SK-N-SH (cell line): ENCODE data around the gene TRPT1. TPM values are rescaled to one million over a fixed set of nuclear protein-coding genes. Genes with fewer than 3 reads are reported as not detected.

Experiments
- CTCF ChIA-PET: fragments of 300-600, 350-600 bp; formaldehyde crosslinking; extraction: SDS; loops from one replicate; lab custom pipeline; 2021; lab: Yijun Ruan, JAX
- POLR2A ChIA-PET: fragments of 350-600 bp; sonication (Branson Sonifier 250); formaldehyde crosslinking; extraction: SDS; loops from one replicate; lab custom pipeline; 2020; ENCODE audit warnings: antibody characterized with exemption, inconsistent platforms; lab: Yijun Ruan, JAX
- DNase-seq: peaks from one replicate; pipeline ENCODE4 v3.0.0; 2012
- H2AFZ ChIP-seq: fragments of 200-600 bp; sonication (generic); 2 replicates; pipeline ENCODE4 v1.8.1; 2016; ENCODE audit warnings: antibody characterized with exemption, mild to moderate bottlenecking, low read depth
- H3F3A ChIP-seq: fragments of 200-600 bp; sonication (generic); replicated peaks from 2 replicates; pipeline ENCODE3; 2016; ENCODE audit warnings: antibody characterized with exemption, mild to moderate bottlenecking; ENCODE audit not compliant: insufficient read depth
- H3K27ac ChIP-seq, 2 experiments: fragments of 200-500 bp in 1 of 2; fragments of 200-600 bp in 1 of 2; sonication (Bioruptor generic) in 1 of 2; sonication (generic), shearing (Covaris generic) in 1 of 2; 2 replicates each; pipeline versions ENCODE4 v1.5.1 to v1.6.1; 2014 to 2016; ENCODE audit warnings: low read depth in 2 of 2, inconsistent platforms in 1 of 2, low read length in 1 of 2, mild to moderate bottlenecking in 1 of 2, mixed read lengths in 1 of 2
- H3K27me3 ChIP-seq: fragments of 200-600 bp; sonication (generic), shearing (Covaris generic); 2 replicates; pipeline ENCODE4 v1.6.1; 2016; ENCODE audit warnings: mixed run types; ENCODE audit not compliant: insufficient read depth
- H3K36me3 ChIP-seq, 2 experiments: fragments of 200-500 bp in 1 of 2; fragments of 200-600 bp in 1 of 2; sonication (Bioruptor generic) in 1 of 2; sonication (generic) in 1 of 2; replicated peaks in 1 of 2; 2 replicates each; pipeline versions ENCODE3 to v1.5.1; 2014 to 2016; ENCODE audit warnings: low read length in 1 of 2, mild to moderate bottlenecking in 1 of 2; ENCODE audit not compliant: insufficient read depth in 2 of 2, control insufficient read depth in 1 of 2
- H3K4me1 ChIP-seq, 2 experiments: fragments of 200-500 bp in 1 of 2; fragments of 200-600 bp in 1 of 2; sonication (Bioruptor generic) in 1 of 2; sonication (generic), shearing (Covaris generic) in 1 of 2; 2 replicates each; pipeline versions ENCODE4 v1.5.1 to v1.6.1; 2014 to 2016; ENCODE audit warnings: low read depth in 1 of 2, low read length in 1 of 2, mixed run types in 1 of 2; ENCODE audit not compliant: insufficient read depth in 2 of 2, control insufficient read depth in 1 of 2
- H3K4me2 ChIP-seq: fragments of 200-600 bp; sonication (generic), shearing (Covaris generic); 2 replicates; pipeline ENCODE4 v1.6.1; 2017; ENCODE audit warnings: mixed run types
- H3K4me3 ChIP-seq, 2 experiments: fragments of 200-500 bp in 1 of 2; fragments of 200-600 bp in 1 of 2; sonication (Bioruptor generic) in 1 of 2; sonication (generic), shearing (Covaris generic) in 1 of 2; 2 replicates each; pipeline versions ENCODE4 v1.5.1 to v1.8.1; 2014 to 2016; ENCODE audit warnings: low read depth in 2 of 2, inconsistent platforms in 1 of 2, low read length in 1 of 2, mild to moderate bottlenecking in 1 of 2, mixed read lengths in 1 of 2, moderate library complexity in 1 of 2
- H3K79me2 ChIP-seq: fragments of 200-600 bp; sonication (generic); 2 replicates; pipeline ENCODE4 v1.8.1; 2017; ENCODE audit warnings: mild to moderate bottlenecking; ENCODE audit not compliant: insufficient read depth
- H3K9ac ChIP-seq: fragments of 200-600 bp; sonication (generic); 2 replicates; pipeline ENCODE4 v1.6.1; 2017; ENCODE audit warnings: mixed run types
- H3K9me2 ChIP-seq: fragments of 200-600 bp; sonication (generic); 2 replicates; pipeline ENCODE4 v1.6.1; 2017; ENCODE audit warnings: mixed run types
- H3K9me3 ChIP-seq: fragments of 200-600 bp; sonication (generic); 2 replicates; pipeline ENCODE4 v1.6.1; 2017; ENCODE audit warnings: mixed run types, mild to moderate bottlenecking, moderate library complexity
- H4K20me1 ChIP-seq: fragments of 200-600 bp; sonication (generic); 2 replicates; pipeline ENCODE4 v1.6.1; 2017; ENCODE audit warnings: mild to moderate bottlenecking, mixed run types; ENCODE audit not compliant: insufficient read depth
- CHD2 ChIP-seq: fragments of 150-350 bp; IDR thresholded peaks from 2 replicates; pipeline ENCODE4 v1.6.1; 2018; ENCODE audit warnings: low read length; ENCODE audit not compliant: partially characterized antibody
- ELF1 ChIP-seq: IDR thresholded peaks from 2 replicates; pipeline ENCODE4 v1.4.0; 2012
- FOSL2 ChIP-seq: IDR thresholded peaks from 2 replicates; pipeline ENCODE4 v1.4.0; 2012; ENCODE audit warnings: low read depth, mild to moderate bottlenecking, moderate library complexity, borderline replicate concordance
- GATA2 ChIP-seq: sonication (generic); formaldehyde crosslinking; IDR thresholded peaks from 2 replicates; pipeline ENCODE4 v1.5.0; 2020; ENCODE audit warnings: mild to moderate bottlenecking, missing genetic modification reagents
- MXI1 ChIP-seq: IDR thresholded peaks from 2 replicates; pipeline ENCODE4 v1.6.1; 2012; ENCODE audit warnings: mild to moderate bottlenecking, low read depth, low read length, improper control_type of control experiment
- NFIC ChIP-seq: IDR thresholded peaks from 2 replicates; pipeline ENCODE4 v1.4.0; 2012; ENCODE audit warnings: borderline replicate concordance
- RAD21 ChIP-seq: IDR thresholded peaks from 2 replicates; pipeline ENCODE4 v1.6.1; 2012; ENCODE audit warnings: mild to moderate bottlenecking, low read length
- RFX5 ChIP-seq: IDR thresholded peaks from 2 replicates; pipeline ENCODE4 v1.6.1; 2012; ENCODE audit warnings: mild to moderate bottlenecking, improper control_type of control experiment, low read length
- SIN3A ChIP-seq: IDR thresholded peaks from 2 replicates; pipeline ENCODE4 v1.6.1; 2012; ENCODE audit warnings: low read depth, mild to moderate bottlenecking, low read length, moderate library complexity, borderline replicate concordance
- TCF12 ChIP-seq: IDR thresholded peaks from 2 replicates; pipeline ENCODE4 v1.4.0; 2012
- WGBS: methylation state at CpG from one replicate; pipeline ENCODE4 v1.1.6; 2017; ENCODE audit warnings: low lambda C conversion rate; 5-methylcytosine and 5-hydroxymethylcytosine counted together
- polyA plus RNA-seq, 3 experiments: library from polyadenylated mRNA; depleted of rRNA; stranded (reverse); fragments of >200 nt; gene quantifications; 2 replicates each; pipeline ENCODE4 v1.2.3, GENCODE V29; 2012
- TF ChIP-seq, protein P1 (sequence below): IDR thresholded peaks from 2 replicates; pipeline ENCODE4 v1.4.0; 2012; ENCODE audit warnings: low read depth, borderline replicate concordance
- TF ChIP-seq, protein P2 (sequence below): fragments of 150-350 bp; IDR thresholded peaks from 2 replicates; pipeline ENCODE4 v1.6.1; 2016; ENCODE audit warnings: mild to moderate bottlenecking, low read depth, low read length
- TF ChIP-seq, protein P3 (sequence below): IDR thresholded peaks from 2 replicates; pipeline ENCODE4 v1.4.0; 2012; ENCODE audit warnings: low read depth
- TF ChIP-seq, protein P4 (sequence below): fragments of 150-350 bp; IDR thresholded peaks from 2 replicates; pipeline ENCODE4 v1.6.1; 2017; ENCODE audit warnings: antibody characterized with exemption, low read length, low read depth, borderline replicate concordance

The TRPT1 gene
- polyA plus RNA-seq, 1 of the 3 experiments (the other 2 are of a cell fraction), result 62.4 TPM

DNA sequence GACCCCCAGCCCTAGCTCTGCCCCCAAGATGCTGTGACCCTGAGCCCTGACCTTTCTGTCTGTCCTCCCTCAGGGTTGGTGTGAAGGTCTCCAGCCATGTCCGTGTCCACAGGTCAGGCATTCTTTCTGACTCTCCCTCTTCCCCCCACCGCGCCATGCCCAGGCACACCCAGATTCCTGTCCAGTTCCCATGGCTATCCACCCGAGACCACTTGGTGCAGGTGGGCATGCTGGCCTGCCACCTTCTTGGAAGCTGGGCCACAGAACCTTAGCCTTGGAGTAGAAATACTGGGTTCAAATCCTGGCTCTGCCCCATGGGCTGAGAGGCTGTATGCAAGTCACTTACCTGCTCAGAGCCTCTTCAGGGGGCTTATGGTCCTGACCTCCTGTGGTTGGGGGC lies 23.1 kb upstream of the TRPT1 start:
- Histone ChIP-seq H3K27me3 (no peaks in the 10 kb centered on the region), H3K9me3 (no peaks in the 10 kb centered on the region), H3K27ac (no peak overlapping the region), H4K20me1 (peaks cover 14% of the 10 kb centered on the region), H3K4me3 (no peak overlapping the region), H3K36me3 (peaks cover 3 to 7% of the 10 kb centered on the region in 2 experiments), H3K79me2 (peaks cover 48% of the 10 kb centered on the region), H3K4me1 (peaks cover 16 to 47% of the 10 kb centered on the region in 2 experiments; a peak in 2 of 4 replicates), H3K9me2 (no peaks in the 10 kb centered on the region), H3F3A (peaks cover 5% of the 10 kb centered on the region), H2AFZ (no peak overlapping the region), H3K4me2 (no peak overlapping the region), H3K9ac (no peak overlapping the region)
- 94% methylated on average over 4 of the region's 4 CpGs for WGBS
- DNase-seq, result no peak
- no peak for TF ChIP-seq RFX5
- no peak for TF ChIP-seq RAD21
- TF ChIP-seq, protein P1, sequence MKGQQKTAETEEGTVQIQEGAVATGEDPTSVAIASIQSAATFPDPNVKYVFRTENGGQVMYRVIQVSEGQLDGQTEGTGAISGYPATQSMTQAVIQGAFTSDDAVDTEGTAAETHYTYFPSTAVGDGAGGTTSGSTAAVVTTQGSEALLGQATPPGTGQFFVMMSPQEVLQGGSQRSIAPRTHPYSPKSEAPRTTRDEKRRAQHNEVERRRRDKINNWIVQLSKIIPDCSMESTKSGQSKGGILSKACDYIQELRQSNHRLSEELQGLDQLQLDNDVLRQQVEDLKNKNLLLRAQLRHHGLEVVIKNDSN, result no peak
- TF ChIP-seq GATA2 (CRISPR knock-in tag), result no peak
- TF ChIP-seq MXI1, result no peak
- TF ChIP-seq, protein P2, sequence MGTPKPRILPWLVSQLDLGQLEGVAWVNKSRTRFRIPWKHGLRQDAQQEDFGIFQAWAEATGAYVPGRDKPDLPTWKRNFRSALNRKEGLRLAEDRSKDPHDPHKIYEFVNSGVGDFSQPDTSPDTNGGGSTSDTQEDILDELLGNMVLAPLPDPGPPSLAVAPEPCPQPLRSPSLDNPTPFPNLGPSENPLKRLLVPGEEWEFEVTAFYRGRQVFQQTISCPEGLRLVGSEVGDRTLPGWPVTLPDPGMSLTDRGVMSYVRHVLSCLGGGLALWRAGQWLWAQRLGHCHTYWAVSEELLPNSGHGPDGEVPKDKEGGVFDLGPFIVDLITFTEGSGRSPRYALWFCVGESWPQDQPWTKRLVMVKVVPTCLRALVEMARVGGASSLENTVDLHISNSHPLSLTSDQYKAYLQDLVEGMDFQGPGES, result no peak
- ChIA-PET CTCF (interaction anchor here (3.7 to 4.6 kb wide), 3 partner anchors 14 to 45 kb away, joined by 25 to 119 read pairs (median 89); no protein-coding TSS in a partner anchor), POLR2A (interaction anchor here (12.4 kb wide), 1 partner anchor 21 kb away, joined by 112 read pairs; no protein-coding TSS in a partner anchor)

DNA sequence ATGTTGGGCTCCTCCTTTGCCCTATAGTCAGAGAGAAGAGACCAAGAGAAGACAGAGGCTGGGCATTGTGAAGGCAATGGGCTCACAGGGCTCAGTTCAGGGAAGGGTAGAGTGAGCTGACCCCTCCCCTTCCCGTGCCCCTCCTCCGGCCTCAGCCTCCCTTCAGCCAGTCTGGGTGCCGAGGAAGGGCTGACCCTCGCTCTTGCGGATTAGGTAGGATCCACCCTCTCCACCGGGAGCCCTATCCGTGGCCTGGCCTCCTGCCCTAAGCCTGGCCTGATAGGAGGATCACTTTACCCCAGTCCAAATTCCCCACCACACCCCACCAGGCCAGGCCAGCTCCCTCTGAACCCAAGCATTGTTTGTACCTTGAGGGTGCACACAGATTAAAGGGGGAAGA lies 22.6 kb upstream of the TRPT1 start:
- no peak overlapping the region for H3K4me2 ChIP-seq
- DNase-seq, result no peak
- no peak overlapping the region for H2AFZ ChIP-seq
- no peak overlapping the region; a peak in 1 of 4 replicates for H3K27ac ChIP-seq
- H3K9ac ChIP-seq, result no peak overlapping the region
- peaks cover 9% of the 10 kb centered on the region for H3F3A ChIP-seq
- peaks cover 49% of the 10 kb centered on the region for H3K79me2 ChIP-seq
- H3K36me3 ChIP-seq, result peaks cover 6 to 11% of the 10 kb centered on the region in 2 experiments
- TF ChIP-seq, protein P3, sequence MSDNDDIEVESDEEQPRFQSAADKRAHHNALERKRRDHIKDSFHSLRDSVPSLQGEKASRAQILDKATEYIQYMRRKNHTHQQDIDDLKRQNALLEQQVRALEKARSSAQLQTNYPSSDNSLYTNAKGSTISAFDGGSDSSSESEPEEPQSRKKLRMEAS, result no peak
- TF ChIP-seq SIN3A (no peak), CHD2 (no peak), NFIC (no peak), TCF12 (no peak), GATA2 (CRISPR knock-in tag) (no peak), ELF1 (no peak), FOSL2 (no peak)
- TF ChIP-seq, protein P4, sequence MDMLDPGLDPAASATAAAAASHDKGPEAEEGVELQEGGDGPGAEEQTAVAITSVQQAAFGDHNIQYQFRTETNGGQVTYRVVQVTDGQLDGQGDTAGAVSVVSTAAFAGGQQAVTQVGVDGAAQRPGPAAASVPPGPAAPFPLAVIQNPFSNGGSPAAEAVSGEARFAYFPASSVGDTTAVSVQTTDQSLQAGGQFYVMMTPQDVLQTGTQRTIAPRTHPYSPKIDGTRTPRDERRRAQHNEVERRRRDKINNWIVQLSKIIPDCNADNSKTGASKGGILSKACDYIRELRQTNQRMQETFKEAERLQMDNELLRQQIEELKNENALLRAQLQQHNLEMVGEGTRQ, result no peak
- H4K20me1 ChIP-seq, result peaks cover 10% of the 10 kb centered on the region
- H3K4me3 ChIP-seq, result no peak overlapping the region
- ChIA-PET POLR2A (interaction anchor here (12.4 kb wide), 1 partner anchor 21 kb away, joined by 112 read pairs; no protein-coding TSS in a partner anchor), CTCF (interaction anchor here (0.7 to 4.6 kb wide), 3 partner anchors 21 to 53 kb away, joined by 3 to 89 read pairs (median 3); no protein-coding TSS in a partner anchor)
- WGBS, result 100% methylated on average over 1 of the region's 7 CpGs
- no peaks in the 10 kb centered on the region for H3K27me3 ChIP-seq
- H3K9me2 ChIP-seq, result no peaks in the 10 kb centered on the region
- H3K4me1 ChIP-seq, result peaks cover 15 to 49% of the 10 kb centered on the region in 2 experiments; a peak in 2 of 4 replicates
- H3K9me3 ChIP-seq, result no peaks in the 10 kb centered on the region
